PC-9 (cell line): ENCODE data around the gene SH3BGR. TPM values are rescaled to one million over a fixed set of nuclear protein-coding genes. Genes with fewer than 3 reads are reported as not detected.

Experiments used
- BruUV-seq: library from RNA; stranded (reverse); fragments of 400-500 nt; replicated peaks from 2 replicates; lab custom pipeline; 2021; lab: Mats Ljungman, UMichigan
- CTCF ChIA-PET: fragments of 300-600 bp; sonication (Branson Sonifier 250); formaldehyde crosslinking; loops from one replicate; lab custom pipeline; 2022; ENCODE audit warnings: antibody characterized with exemption; lab: Charles Lee
- POLR2A ChIA-PET: fragments of 300-600 bp; sonication (Branson Sonifier 250); formaldehyde crosslinking; loops from one replicate; lab custom pipeline; 2022; ENCODE audit warnings: antibody characterized with exemption; ENCODE audit not compliant: unreplicated experiment; lab: Charles Lee
- DNase-seq, 2 experiments: peaks; one replicate each; pipeline versions ENCODE4 v3.0.0 to v3.0.0-alpha.2; 2015 to 2022; ENCODE audit warnings: mixed read lengths in 1 of 2
- H2AFZ ChIP-seq: fragments of 200-600 bp; sonication (generic); 2 replicates; pipeline ENCODE4 v1.8.1; 2017; ENCODE audit warnings: antibody characterized with exemption
- H3F3A ChIP-seq: fragments of 200-600 bp; sonication (generic); 2 replicates; pipeline ENCODE4 v1.8.1; 2017; ENCODE audit warnings: antibody characterized with exemption, mild to moderate bottlenecking, low read depth; ENCODE audit not compliant: insufficient read depth
- H3K27ac ChIP-seq: fragments of 200-600 bp; sonication (generic); 2 replicates; pipeline ENCODE4 v1.6.1; 2016; ENCODE audit warnings: mixed run types
- H3K27me3 ChIP-seq: fragments of 200-600 bp; sonication (generic); 2 replicates; pipeline ENCODE4 v1.6.1; 2016; ENCODE audit warnings: low read depth, mixed run types; ENCODE audit not compliant: insufficient read depth
- H3K36me3 ChIP-seq: fragments of 200-600 bp; sonication (generic); 2 replicates; pipeline ENCODE4 v1.6.1; 2016; ENCODE audit warnings: low read depth, mixed run types
- H3K4me1 ChIP-seq: fragments of 200-600 bp; sonication (generic); replicated peaks from 2 replicates; pipeline ENCODE4 v1.6.1; 2016; ENCODE audit warnings: mixed run types; ENCODE audit not compliant: insufficient read depth
- H3K4me2 ChIP-seq: fragments of 200-600 bp; sonication (generic); 2 replicates; pipeline ENCODE4 v1.6.1; 2017; ENCODE audit warnings: mixed run types
- H3K4me3 ChIP-seq: fragments of 200-600 bp; sonication (generic); 2 replicates; pipeline ENCODE4 v1.6.1; 2016; ENCODE audit warnings: mixed run types
- H3K79me2 ChIP-seq: fragments of 200-600 bp; sonication (generic); 2 replicates; pipeline ENCODE4 v1.6.1; 2017; ENCODE audit warnings: low read depth, mixed run types
- H3K9me2 ChIP-seq: fragments of 200-600 bp; sonication (generic); 2 replicates; pipeline ENCODE4 v1.8.1; 2017; ENCODE audit warnings: mild to moderate bottlenecking; ENCODE audit not compliant: insufficient read depth
- H3K9me3 ChIP-seq: fragments of 200-600 bp; sonication (generic); 2 replicates; pipeline ENCODE4 v1.8.1; 2016; ENCODE audit warnings: low read depth; ENCODE audit not compliant: insufficient read depth
- H4K20me1 ChIP-seq: fragments of 200-600 bp; sonication (generic); 2 replicates; pipeline ENCODE4 v1.8.1; 2017; ENCODE audit not compliant: insufficient read depth
- CTCF ChIP-seq: fragments of 200-600 bp; sonication (generic); conservative IDR thresholded peaks from 2 replicates; pipeline ENCODE4 v1.6.1; 2017; ENCODE audit warnings: mixed run types, antibody characterized with exemption, mild to moderate bottlenecking, moderate library complexity
- EZH2 ChIP-seq: fragments of 200-600 bp; sonication (generic); IDR thresholded peaks from 2 replicates; pipeline ENCODE4 v1.8.0; 2017; ENCODE audit warnings: antibody characterized with exemption, low read depth
- intact Hi-C: fragments of 100-400 bp; cut with micrococcal nuclease; formaldehyde crosslinking; loops from one replicate; pipeline ENCODE4 v1.10.0; 2022; ENCODE audit not compliant: unreplicated experiment
- total RNA-seq: library from RNA; stranded (reverse); gene quantifications from 2 replicates; pipeline ENCODE4 v1.2.3, GENCODE V29; 2021

The SH3BGR gene
- total RNA-seq, 1 experiment from 2014 or later, result 4.5 TPM

GRCh38 chr21:39479164-39479813, 27.5 kb downstream of the SH3BGR start:
- no peaks in the 10 kb centered on the region for H3K4me1 ChIP-seq
- no peak overlapping the region for H3K4me3 ChIP-seq
- H2AFZ ChIP-seq, result no peak overlapping the region
- H3K27ac ChIP-seq, result no peak overlapping the region
- no peaks in the 10 kb centered on the region for H4K20me1 ChIP-seq
- CTCF ChIA-PET, result no interaction called here
- BruUV-seq, result no TSS peak
- H3F3A ChIP-seq, result no peaks in the 10 kb centered on the region
- H3K9me3 ChIP-seq, result no peaks in the 10 kb centered on the region
- TF ChIP-seq CTCF, result no peak
- TF ChIP-seq EZH2, result no peak
- POLR2A ChIA-PET, result no interaction called here
- no peak overlapping the region for H3K4me2 ChIP-seq
- no peaks in the 10 kb centered on the region for H3K27me3 ChIP-seq
- no peaks in the 10 kb centered on the region for H3K36me3 ChIP-seq
- DNase-seq, result no peak
- no peaks in the 10 kb centered on the region for H3K9me2 ChIP-seq
- H3K79me2 ChIP-seq, result no peaks in the 10 kb centered on the region
- intact Hi-C loops, result no loop called here

- intact Hi-C loops, result no loop called here
- no peak overlapping the region for H3K4me2 ChIP-seq
- no peaks in the 10 kb centered on the region for H3K79me2 ChIP-seq
- ChIA-PET CTCF (no interaction called here), POLR2A (no interaction called here)
- no peaks in the 10 kb centered on the region for H3K4me1 ChIP-seq
- H3F3A ChIP-seq, result no peaks in the 10 kb centered on the region
- TF ChIP-seq EZH2, result no peak
- no peak for TF ChIP-seq CTCF
- no peaks in the 10 kb centered on the region for H3K9me2 ChIP-seq
- H3K9me3 ChIP-seq, result no peaks in the 10 kb centered on the region
- no peaks in the 10 kb centered on the region for H4K20me1 ChIP-seq
- H3K4me3 ChIP-seq, result no peak overlapping the region
- DNase-seq, result no peak
- H3K27ac ChIP-seq, result no peak overlapping the region
- H3K27me3 ChIP-seq, result no peaks in the 10 kb centered on the region
- no TSS peak for BruUV-seq
- no peaks in the 10 kb centered on the region for H3K36me3 ChIP-seq
- no peak overlapping the region for H2AFZ ChIP-seq
Observed at GRCh38 chr21:39479814-39480182, 28.0 kb downstream of the SH3BGR start.

- TF ChIP-seq CTCF (no peak), EZH2 (no peak)
Observed at GRCh38 chr21:39480271-39480670, 28.5 kb downstream of the SH3BGR start.

More at GRCh38 chr21:39480271-39480670, 28.5 kb downstream of the SH3BGR start:
- ChIA-PET POLR2A (no interaction called here), CTCF (no interaction called here)
- Histone ChIP-seq H3K9me2 (no peaks in the 10 kb centered on the region), H3K27me3 (no peaks in the 10 kb centered on the region), H3K36me3 (no peaks in the 10 kb centered on the region), H3K9me3 (no peaks in the 10 kb centered on the region), H2AFZ (no peak overlapping the region), H3F3A (no peaks in the 10 kb centered on the region), H3K4me2 (no peak overlapping the region), H3K4me3 (no peak overlapping the region), H4K20me1 (no peaks in the 10 kb centered on the region), H3K79me2 (no peaks in the 10 kb centered on the region), H3K27ac (no peak overlapping the region), H3K4me1 (no peaks in the 10 kb centered on the region)
- DNase-seq, result no peak
- no TSS peak for BruUV-seq
- intact Hi-C loops, result no loop called here
